Left kidney (tissue), 2 donors: Measurements from ENCODE around the gene WNK2. TPM values are rescaled to one million over a fixed set of nuclear protein-coding genes. Genes with fewer than 3 reads are reported as not detected.

Experiments used
- DNase-seq: peaks from one replicate; pipeline ENCODE4 v3.0.0-alpha.2; 2013
- polyA plus RNA-seq: library from polyadenylated mRNA; unstranded; fragments of 120-200 nt; gene quantifications from one replicate; pipeline ENCODE4 v1.2.1, GENCODE V29; 2013; ENCODE audit not compliant: insufficient read length

The WNK2 gene
- polyA plus RNA-seq, 1 donor, result 28.5 TPM

DNA sequence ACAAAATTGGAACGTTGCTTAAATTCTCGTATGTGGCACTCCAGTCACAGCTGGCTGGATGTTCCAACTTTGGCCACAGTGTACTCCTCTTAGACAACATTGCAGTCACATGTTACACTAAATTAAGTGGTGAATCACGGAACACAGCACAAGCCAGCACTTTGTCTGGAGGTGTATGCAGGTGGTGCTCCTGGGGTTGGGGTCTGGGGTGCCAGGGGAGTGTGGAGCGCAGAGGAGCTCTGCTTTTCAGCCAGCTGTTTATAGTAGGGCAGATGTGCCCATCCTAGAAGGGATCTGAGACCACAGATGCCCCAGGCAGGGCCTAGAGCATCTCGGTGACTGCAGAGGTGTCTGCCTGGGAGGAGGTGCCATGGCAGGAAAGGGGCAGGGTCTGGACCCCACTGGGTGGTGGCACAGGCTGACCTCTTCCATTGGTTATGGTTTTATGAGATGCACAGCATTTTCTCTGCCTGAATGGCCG lies 82.6 kb downstream of the WNK2 start:
- DNase-seq, result no peak

DNA sequence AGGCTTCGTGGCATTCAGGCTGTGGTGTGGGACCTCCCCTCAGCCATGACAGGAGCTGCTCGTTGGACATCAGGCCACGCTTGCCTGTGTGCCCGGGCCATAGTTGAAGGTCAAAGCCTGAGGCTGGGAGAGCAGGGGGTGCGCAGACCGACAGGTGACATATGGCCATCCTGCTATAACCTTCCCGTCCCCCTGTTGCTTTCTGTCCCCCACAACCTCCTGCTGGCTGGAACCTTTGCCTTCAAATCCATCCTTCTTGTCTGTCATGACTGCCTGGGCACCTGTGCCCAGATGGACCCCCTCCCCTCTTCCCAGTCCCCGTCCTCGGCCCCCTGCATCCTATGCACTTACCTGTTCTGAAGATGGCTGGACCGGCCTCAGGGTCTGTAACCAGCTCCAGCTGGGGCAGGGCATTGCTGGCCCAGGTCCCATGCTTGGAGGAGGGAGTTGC lies 83.2 kb downstream of the WNK2 start:
- DNase-seq, result no peak

DNA sequence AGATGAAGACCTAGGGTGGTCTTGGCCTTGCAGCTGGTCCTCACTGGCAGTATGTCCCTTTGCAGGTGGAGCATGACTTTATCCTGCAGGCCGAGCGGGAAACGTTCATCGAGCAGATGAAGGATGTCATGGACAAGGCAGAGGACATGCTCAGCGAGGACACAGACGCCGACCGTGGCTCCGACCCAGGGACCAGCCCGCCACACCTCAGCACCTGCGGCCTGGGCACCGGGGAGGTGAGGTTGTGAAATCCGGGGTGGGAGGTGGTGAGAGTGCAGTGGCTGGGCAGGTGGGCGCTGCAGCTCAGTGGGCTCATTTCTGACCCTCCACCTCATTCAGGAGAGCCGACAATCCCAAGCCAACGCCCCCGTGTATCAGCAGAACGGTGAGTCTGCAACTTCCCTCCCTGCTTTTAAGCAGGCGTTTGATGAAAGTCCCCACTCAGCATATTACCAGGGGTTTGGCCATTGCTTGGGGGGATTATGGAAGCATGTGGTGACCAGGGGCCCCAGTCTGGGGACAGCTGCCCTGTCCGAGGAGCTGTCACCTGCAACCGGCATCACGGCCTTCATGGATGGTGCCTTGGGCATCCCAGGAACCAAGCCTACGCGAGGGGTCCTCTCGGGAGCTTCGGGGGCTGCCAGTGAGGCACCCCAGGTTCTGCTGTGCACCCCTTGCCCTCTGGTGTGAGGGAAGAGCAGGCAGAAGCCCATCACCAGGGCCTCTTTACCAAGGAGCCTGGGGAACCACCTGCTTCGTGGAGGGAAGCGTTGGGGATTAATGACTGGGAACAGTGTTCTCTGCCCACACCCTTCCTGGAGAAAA lies 84.0 kb downstream of the WNK2 start:
- no peak for DNase-seq

DNA sequence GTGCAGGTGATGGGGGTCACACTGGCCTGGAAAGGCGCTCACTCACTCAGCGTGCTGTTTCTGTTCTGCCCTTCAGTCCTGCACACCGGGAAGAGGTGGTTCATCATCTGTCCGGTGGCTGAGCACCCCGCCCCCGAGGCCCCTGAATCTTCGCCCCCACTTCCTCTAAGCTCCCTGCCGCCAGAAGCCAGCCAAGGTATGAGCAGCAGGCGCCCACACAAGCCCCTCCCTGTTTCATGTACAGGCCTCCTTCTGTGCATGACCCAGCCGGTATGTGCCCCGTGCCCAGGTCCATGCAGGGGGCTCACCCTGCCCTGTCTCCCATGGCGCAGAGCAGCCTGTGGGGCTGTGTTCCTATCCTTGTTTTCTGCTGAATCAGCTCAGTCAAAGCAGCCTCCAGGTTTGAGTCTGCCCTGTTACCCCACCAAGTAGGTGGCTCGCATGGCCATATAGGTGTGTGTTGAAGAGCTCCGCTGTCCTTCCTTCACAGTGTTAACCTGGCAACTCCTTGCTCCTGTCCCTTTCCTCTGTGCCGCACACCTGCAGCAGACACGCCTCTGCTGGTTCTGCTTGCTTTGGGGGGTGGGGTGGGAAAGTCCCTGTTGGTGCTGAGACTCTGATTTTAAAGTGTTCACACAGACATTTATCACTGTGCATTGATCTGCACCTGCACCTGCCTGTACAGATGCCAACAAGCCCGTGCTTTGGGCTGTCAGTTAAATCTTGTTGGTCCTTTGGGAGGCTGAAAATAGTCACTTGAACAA lies 84.8 kb downstream of the WNK2 start:
- DNase-seq, result no peak

DNA sequence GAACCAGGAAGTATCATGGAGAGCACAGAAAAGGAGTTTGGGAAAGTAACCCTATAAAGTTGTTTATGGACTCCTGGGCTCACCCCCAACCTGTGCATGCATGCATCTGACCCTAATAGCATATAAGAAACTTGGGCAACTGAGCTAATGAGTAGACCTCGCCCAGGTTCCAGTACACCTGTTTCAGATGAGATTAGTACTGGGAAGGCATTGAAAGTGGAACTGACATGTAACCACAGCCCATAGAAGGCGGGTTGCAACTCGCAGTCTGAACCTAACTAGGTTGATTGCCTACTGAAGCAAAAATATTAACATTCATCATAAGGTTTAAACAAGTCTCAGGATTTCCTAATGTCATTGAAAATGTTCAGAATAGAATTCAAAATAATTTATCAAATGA lies 87.0 kb downstream of the WNK2 start:
- no peak for DNase-seq

DNA sequence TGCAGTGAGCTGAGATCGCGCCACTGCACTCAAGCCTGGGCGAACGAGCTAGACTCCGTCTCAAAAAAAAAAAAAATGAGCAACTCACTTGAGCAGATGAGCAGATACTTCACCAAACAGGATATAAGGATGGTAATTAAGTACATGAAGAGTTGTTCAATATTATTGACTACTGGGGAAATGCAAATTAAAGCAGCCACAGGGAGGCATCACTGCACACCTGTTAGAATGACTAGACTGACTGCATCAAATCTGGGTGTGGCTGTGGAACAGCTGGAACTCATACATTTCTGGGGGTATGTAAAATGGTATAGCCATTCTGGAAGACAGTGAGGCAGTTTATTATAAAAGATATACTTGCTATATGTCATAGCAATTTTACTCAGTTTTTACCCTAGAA lies 93.0 kb downstream of the WNK2 start:
- no peak for DNase-seq

DNA sequence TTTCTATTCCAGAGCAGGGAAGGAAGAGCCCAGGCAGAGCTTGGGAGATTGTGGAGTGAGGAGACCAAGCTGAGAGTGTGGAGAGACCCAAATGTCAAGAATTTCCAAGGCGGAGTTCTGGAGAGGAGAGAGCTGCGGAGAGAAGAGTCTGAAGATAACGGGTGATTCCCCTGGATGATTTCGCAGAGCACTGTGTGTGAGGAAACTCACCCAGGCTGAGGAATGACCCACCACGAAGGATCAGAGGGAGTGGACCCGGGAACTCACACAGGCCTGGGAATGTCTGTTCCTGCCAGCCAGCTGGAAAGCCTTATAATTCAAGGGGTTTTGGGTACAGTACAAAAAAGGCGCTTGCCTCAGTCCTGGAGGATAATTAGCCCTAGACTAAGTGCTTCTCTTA lies 94.2 kb downstream of the WNK2 start:
- no peak for DNase-seq

DNA sequence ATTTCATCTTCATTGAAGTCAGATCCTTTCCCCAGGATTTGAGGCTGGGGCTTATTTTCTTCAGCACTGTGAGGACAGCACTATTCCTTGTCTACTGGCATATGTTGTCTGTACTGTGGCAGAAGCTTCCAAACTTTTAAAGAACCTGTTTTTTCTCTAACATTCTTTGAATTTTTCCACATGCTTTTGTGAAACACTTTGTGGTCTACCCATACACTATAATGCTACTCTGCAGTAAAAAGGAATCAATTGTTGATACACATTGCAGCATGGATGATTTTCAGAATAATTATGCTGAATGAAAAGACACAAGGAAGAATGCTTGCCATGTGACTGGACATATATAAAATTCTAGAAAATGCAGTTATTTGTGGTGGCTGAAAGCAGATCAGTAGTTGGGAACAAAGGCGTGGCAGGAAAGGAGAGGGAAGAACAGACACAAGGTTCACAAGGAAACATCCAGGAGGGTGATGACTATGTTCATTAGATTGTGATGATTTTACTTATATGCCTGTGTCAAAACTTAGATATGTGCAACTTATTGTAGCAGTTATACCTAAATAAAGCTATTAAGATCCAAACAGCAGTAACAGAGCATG lies 96.8 kb downstream of the WNK2 start:
- DNase-seq, result no peak

DNA sequence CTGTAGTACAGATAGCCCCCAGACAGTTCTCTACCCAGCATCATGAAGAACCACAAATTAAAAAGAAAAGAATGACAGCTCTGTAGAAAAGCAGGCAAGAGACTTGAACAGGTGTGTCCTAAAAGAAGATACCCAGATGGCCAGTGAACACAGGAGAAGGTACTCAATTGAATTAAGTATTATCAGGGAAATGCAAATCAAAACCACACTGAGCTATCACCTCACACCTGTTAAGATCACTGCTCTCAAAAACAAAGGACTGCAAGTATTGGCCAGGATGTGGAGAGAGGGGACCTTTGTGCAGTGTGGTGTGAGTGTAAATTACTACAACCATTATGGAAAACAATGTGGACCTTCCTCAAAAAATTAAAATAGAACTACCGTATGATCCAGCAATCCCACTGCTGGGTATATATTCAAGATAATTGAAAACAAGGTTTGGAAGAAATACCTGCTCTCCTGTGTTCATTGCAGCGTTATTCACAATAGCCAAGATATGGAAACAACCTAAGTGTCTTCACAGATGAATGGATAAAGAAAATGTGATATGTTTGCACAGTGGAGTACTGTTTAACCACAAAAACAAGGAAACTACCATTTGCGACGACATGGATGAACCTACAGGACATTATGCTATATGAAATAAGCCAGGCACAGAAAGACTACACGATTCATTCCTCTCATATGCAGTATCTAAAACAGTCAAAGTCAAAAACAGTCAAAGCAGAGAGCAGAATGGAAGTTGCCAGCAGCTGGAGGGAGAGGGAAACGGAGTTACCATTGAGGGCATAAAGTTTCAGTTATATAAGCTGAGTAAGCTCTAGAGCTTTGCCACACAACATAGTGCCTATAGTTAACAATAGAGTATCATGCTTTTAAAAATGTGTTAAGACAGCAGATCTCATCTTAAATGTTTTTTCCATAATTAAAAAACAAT lies 102.6 kb downstream of the WNK2 start:
- DNase-seq, result no peak

DNA sequence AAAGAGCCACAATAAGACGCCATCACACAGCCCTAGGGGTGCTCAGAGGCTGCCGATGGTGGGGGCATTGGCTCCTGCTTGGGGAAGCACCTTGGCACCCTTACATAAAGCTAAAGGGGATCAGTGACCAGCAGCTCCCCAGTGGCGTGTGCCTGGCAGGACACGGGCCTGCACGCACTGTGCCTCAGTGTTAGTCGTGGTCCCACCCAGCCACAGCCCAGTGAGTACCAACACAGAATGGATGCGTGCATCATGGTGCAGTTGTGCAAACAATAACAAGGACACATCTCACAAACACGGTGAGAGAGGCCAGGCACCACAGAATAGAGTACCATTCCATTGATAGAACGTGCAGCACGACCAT lies 103.2 kb downstream of the WNK2 start:
- no peak for DNase-seq

DNA sequence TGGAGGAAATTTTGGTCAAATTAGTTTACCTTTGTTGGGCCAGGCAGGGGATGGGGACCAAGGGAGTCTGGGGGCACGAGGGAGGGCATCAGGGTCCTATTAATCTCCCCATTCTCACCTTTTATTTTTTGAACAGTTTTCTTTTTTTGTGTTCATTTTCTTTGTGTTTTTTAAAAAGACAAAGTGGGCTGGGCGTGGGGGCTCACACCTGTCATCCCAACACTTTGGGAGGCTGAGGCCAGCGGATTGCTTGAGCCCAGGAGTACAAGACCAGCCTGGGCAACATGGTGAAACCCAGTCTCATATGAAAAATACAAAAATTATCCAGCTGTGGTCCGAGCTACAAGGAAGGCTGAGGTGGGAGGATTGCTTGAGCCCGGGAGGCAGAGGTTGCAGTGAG lies 103.7 kb downstream of the WNK2 start:
- DNase-seq, result no peak

DNA sequence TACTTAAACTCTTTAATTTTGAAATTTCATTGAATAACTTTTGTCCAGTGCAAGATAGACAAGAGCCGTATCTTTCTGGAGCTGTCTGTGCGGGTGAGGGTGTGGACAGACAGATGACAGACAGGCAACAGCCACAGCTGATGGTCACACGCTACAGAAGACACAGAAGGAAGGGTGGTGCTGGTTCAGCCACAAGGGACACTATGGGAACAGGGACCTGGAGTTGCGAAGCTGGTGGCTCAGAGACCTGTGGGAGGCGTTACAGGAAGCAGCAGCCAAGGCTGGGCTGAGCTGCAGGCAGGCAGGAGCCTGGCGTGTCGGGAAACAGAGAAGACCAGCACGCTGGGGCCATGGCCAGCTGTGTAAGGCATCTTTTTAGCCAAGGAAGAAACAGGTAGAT lies 104.4 kb downstream of the WNK2 start:
- no peak for DNase-seq

DNA sequence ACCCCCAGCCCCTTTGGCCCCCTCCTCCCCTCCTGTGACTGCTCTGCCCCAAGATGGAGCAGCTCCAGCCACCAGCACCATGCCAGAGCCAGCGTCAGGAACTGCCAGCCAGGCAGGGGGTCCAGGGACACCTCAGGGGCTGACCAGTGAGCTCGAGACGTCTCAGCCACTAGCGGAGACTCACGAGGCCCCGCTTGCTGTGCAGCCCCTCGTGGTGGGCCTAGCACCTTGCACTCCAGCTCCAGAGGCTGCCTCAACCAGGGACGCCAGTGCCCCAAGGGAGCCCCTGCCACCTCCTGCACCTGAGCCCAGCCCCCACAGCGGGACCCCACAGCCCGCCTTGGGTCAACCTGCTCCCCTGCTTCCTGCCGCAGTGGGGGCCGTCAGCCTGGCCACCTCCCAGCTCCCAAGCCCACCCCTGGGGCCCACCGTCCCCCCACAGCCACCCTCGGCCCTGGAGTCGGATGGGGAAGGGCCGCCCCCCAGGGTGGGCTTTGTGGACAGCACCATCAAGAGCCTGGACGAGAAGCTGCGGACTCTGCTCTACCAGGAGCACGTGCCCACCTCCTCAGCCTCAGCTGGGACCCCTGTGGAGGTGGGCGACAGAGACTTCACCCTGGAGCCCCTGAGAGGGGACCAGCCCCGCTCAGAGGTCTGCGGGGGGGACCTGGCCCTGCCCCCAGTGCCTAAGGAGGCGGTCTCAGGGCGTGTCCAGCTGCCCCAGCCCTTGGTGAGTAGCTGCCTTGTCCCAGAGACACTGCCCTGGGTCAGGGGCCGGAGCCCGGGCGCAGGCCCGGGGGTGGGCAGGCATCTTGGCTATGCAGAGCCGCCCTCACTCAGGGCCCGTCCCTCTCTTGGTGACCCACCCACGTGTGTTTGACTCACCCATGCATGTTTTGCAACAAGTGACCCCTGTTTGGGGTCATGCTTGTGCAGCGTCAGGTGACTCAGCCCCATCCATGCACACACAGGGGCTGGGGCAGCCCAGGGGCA lies 105.2 kb downstream of the WNK2 start:
- DNase-seq, result no peak

DNA sequence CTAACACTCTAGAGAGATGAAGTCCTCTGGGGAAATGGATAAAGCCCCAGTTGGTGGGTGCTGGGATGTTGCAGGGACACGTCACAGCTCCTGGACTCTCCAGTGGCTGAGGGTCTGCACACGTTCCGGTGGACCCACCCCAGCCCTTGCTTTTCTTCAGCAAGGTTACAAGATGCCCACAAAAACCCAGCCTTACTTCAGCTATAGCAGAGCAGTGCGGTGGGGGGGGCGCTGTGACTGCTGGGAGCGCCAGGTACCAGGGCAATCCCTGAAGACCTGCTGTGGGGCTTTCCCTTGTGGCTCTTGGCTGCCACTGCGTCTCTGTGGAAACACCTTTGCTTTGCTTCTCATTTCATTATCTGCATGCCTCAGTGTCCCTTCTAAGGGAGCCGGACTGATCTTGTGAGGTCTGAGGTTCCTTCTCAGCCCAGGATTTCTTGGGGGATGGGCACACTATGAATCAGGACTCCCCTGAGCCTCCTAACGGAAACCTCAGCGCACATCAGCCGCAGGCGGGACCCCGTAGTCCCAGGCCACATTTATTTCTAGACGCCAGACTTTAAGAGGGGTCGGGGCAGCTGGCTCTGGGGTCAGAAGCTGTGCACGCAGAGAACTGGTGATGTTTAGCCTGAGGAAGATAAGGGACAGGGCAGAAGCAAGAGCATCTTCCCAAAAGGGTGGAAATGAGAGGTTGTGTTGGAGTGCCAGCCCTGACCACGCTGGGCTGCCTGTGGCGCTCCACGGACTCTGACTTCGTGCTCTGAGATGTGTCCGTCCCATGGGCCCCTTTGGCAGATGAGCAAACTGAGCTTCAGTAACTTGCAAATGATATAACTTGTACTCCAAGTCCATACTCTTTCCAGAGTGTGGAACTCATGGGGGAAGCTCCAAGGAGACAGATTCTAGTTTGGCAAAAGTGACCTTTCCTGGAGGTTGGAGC lies 106.8 kb downstream of the WNK2 start:
- DNase-seq, result no peak

DNA sequence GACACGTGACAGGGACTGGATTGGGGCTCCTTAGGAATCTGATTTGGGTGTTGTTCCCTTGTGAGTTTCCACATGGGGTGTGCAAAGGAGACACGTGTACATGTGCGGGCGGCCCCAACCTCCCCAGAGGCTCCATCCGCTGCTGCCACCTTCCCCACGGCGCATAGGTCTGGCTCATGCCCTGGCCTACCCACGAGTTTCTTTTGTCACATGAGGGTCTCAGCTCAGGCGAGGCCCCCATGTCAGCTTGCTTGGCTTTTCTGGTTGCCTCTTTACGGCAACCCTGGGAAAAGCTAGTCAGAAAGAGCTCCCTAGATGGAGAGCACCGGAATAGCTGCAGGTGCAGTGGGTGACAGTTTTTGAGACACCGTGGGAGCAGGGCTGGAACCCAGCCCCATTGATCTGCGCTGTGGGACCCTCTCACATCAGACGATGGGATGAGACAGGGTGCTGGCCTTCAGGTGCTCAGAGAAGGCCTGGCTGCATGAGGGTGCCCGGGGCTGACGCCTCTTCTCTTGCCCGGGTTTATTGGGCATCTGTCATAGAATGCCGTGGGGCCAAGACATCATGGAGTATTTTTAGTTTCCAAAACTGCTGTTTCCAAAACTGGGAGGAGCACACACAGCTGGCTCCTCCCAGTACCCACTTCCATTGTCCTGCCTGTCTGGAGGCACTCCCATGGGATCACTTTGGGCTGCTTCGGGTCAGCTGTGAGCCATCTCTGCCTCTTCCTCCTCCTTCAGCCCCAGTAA lies 107.8 kb downstream of the WNK2 start:
- no peak for DNase-seq

DNA sequence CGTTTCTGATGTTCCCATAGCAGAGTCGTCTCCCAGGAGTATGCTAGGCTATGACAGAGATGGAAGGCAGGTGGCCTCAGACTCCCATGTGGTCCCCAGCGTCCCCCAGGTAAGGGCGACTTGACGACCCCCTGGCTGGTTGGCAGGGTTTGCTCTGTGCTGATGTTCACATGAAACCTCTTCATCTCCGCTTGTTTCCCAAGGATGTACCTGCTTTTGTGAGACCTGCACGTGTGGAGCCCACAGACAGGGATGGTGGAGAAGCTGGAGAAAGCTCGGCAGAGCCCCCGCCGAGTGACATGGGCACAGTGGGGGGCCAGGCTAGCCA lies 108.3 kb downstream of the WNK2 start:
- no peak for DNase-seq

DNA sequence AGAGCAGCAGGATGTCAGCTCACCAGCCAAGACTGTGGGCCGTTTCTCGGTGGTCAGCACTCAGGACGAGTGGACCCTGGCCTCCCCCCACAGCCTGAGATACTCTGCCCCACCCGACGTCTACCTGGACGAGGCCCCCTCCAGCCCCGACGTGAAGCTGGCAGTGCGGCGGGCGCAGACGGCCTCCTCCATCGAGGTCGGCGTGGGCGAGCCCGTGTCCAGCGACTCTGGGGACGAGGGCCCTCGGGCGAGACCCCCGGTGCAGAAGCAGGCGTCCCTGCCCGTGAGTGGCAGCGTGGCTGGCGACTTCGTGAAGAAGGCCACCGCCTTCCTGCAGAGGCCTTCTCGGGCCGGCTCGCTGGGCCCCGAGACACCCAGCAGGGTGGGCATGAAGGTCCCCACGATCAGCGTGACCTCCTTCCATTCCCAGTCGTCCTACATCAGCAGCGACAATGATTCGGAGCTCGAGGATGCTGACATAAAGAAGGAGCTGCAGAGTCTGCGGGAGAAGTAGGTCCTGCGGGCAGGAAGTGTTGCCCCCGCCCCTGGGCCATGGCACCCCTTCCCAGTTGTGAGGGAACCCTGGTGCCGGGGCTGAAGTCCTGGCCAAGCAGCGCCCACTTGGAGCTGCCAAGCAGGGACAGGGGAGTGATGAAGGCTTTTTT lies 108.9 kb downstream of the WNK2 start:
- no peak for DNase-seq

DNA sequence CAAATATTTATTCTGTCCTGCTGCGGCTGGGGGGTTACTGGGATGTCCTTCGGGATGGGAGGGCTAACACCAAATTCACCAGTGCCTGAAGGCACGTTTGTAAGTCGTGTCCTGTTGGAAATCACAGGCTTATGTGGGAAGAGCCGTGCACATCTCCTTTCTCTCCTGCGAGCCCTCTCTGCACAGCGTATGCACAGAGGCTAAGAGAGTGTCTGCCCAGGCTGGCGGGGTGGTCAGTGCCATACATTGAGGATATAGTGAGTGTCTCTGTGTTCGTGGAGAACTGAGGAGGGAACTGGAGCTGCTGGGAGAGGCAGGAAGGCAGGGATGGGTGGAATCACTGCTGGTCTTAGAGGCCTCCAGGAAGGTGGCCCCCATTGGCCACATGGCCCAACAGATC lies 110.1 kb downstream of the WNK2 start:
- DNase-seq, result no peak
